DMS79 treated with DMSO at 0.1 percent for 48 hours (cell line): ENCODE measurements around the gene ACACA.
A peak's percentile ranks its signal among the peaks of the same experiment; 100 is the strongest.

Experiments used
- DNase-seq: peaks from one replicate; lab custom pipeline; 2025; lab: John Stamatoyannopoulos, UW

The ACACA gene

GRCh38 chr17:37067555-37068111 lies 339.0 kb downstream of the ACACA start:
- peak; percentile 25 for DNase-seq

DNA sequence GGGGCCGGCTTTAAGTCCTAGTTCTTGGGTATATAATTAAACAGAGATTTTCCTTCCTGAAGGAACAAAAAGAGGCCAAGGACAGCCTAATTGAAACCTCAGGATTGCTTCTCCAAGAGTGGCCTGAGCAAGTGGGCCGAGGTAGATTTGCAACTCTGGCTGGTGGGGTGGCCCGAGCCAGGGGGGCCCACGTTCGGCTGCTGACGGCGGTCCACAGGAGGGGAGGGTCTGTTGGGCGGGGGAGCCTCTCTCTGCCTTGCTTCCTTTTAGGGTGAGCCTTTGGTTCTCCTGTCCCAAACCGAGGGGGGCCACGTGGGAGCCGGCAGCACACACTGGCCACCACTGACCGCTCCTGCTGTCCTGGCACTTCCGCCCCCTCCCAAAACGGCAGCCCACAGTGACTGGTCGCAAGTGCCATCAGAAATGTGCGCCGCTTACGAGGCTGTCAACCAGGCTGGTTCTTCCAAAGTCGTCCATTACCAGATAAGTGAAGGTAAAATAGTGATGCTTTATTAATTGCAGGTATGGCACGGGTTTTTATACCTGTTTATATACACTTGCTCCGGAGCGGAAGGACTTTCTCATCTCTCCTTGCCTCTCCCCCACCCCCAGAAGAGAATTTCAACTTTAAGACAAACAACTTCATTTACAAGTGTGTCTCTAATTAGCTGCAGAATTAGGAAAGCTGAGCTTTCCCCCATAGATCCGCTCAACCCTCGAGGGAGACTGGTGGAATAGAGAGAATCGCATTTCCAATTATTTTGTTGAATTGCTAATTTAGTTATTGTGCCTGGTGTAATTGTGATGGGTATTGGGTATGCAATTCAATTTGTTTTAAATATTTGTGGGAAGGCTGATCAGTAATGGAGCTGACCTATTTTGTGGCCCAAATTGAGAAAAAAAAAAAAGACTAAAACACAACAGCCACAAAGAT lies 340.0 kb downstream of the ACACA start:
- DNase-seq = no peak

GRCh38 chr17:37065486-37066321 lies 340.9 kb downstream of the ACACA start:
- DNase-seq = no peak

- DNase-seq = no peak
These were observed 341.7 kb downstream of the ACACA start for GRCh38 chr17:37064956-37065355.

DNA sequence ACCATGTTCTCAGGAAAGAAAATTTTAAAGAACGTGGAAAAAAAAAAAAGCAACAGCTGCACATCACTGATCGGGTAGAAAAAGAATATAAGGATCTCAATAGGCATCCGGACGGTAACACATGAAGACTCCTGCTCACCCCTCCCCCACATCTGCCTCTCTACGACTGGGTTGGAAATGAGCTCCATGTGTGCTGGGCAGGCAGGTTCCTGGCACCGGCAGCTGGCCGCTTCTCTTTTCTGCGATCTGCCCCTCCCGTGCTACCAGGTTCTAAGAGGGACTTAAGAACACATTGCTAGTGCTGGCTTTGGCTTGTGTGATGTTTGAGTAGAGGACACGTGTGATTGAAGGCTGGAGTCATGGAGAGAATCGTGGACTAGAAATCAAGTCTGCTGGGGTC lies 342.4 kb downstream of the ACACA start:
- DNase-seq = no peak

GRCh38 chr17:37062021-37062420 lies 344.6 kb downstream of the ACACA start:
- DNase-seq = no peak

- no peak for DNase-seq
These were observed 345.7 kb downstream of the ACACA start for GRCh38 chr17:37060928-37061327.

GRCh38 chr17:37060094-37060493 lies 346.5 kb downstream of the ACACA start:
- DNase-seq = no peak

DNA sequence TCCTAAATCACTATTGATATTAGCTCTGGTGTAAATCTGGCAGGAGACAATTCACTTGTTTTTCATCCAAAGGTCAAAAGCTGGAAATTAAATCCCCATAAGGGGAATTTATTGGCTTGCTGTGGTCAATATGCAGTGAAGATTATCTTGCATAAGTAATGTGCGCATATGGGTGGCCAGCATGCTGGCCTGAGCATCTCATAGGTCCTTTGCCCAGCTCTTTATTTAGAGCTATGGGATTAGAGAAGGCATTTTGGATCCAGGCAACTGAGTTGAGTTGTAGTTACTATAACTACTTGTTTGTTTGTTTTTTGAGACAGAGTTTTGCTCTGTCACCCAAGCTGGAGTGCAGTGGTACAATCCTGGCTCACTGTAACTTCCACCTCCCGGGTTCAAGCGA lies 347.1 kb downstream of the ACACA start:
- DNase-seq = no peak

DNA sequence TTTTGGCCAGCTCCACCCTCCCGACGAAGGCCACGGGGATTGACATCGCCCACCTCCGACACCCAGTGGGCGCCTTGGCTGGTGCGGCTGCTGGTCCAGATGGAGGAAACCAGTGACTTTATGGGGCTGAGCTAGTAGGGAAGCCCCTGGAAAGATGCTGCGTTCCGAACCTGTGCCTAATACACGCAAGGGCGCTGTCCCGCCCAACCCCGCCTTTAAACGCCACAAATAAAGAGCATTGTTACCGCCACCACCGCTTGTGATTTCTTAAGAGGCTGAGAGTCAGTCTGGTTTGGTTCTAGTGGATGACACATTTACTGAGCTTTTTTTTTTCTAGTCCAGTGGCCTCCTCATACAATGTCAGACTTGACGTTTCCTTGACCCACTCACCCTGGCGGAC lies 350.0 kb downstream of the ACACA start:
- DNase-seq = no peak

DNA sequence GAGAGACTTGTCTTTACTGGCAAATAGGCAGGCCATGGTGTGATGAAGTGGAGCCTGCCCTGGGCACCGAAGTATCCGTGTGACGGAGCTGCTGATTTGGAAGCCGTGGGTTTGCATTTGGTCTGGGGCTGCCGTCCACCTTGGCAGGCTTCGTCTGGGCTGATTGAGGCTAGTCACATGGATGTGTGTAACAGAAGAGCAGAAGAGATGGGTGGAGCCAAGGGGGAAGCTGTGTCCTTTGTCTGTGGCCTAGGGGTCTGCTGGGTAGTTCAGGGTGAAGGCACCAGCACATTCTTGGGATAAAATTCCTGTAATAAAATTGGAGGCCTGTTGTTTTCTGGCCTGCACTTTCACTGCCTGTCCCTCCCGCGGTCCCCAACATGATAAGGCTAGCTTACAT lies 351.7 kb downstream of the ACACA start:
- DNase-seq = no peak

DNA sequence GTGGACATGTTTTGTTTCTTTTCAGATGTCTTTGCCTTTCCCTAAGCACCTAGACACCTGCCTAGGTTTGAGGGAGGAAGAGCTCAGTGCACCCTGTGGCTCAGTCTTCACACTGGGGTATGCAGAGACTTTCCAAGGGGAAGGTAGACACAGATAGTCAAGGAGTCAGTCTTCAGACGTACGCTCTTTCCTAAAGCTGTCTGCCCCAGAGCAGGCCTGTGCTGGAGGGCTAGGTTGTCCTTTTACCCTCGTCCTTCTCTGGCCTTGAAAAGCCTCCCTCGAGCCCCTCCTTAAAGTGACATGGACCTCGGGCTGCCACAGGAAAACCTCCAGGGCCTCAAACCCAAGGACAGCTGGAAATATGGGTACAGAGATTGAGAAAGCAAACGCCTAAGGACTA lies 354.2 kb downstream of the ACACA start:
- DNase-seq = no peak

DNA sequence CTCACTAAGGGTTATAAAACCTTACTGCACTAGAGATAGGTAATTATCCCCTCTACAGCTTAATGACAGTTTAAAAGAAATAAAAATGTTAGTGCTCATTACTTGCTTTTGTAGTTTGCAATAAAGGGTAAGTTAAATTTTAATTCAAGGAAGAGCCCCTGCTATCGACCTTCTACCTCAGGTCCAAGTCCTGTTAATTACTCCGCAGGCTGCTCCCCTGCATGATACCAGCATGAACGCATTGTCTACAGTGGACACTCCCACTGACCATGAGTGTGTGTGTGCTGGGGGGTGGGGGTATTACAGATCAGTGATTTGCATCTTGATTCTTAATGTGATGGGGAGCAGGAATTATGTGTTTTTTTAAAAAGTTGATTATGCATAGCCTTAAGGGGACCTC lies 354.8 kb downstream of the ACACA start:
- no peak for DNase-seq

- DNase-seq = no peak
These were observed 355.3 kb downstream of the ACACA start for GRCh38 chr17:37051381-37051780.

DNA sequence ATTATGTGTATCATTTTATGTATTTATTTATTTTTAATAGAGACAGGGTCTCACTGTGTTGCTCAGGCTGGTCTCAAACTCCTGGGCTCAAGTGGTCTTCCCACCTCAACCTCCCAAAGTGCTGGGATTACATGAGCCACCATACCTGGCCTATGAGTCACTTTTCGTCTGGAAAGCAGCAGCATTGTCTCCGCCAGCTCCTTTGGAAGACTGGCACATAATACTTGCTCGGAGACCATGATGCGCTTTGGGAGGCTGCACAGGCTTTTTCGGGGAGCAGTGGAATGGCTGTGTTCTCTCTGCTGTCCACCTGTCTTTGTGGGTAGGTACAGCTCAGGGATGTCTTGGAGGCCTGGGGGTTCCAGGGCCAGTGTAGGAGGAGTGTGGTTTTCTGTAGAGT lies 355.7 kb downstream of the ACACA start:
- DNase-seq = no peak

GRCh38 chr17:37048811-37049210 lies 357.8 kb downstream of the ACACA start:
- DNase-seq = no peak

- DNase-seq = peak; percentile 71
These were observed 359.0 kb downstream of the ACACA start for GRCh38 chr17:37047631-37048104.

DNA sequence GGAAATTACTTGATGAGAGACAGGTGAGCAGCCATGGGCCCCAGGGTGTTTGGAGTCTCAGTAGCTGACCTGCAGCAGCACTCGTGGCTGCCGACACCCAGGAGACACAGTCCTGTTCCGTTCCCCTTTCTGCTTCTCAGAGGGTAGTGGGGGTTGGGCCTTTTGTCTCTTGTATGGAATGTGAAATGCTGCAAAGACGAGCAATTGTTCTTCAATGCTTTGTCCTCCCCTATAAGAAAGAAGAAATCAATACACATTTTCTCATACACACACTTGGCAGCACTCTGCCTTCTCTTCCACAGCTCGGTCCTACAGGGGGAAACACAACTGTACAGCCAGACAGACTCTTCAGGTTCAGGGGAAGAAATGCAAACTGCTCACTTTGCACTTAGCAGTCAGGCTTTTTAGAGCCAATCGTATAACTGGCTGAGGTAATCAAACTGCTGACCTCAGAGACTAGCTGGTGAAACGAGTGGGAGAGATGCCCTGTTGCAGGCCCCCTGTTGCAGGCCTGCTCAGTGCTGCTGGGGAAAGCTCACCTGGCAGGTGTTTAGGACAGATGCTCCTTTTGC lies 361.2 kb downstream of the ACACA start:
- no peak for DNase-seq

GRCh38 chr17:37043201-37043600 lies 363.4 kb downstream of the ACACA start:
- DNase-seq = no peak

GRCh38 chr17:37041932-37042331 lies 364.7 kb downstream of the ACACA start:
- DNase-seq = no peak

GRCh38 chr17:37039269-37039668 lies 367.4 kb downstream of the ACACA start:
- no peak for DNase-seq

DNA sequence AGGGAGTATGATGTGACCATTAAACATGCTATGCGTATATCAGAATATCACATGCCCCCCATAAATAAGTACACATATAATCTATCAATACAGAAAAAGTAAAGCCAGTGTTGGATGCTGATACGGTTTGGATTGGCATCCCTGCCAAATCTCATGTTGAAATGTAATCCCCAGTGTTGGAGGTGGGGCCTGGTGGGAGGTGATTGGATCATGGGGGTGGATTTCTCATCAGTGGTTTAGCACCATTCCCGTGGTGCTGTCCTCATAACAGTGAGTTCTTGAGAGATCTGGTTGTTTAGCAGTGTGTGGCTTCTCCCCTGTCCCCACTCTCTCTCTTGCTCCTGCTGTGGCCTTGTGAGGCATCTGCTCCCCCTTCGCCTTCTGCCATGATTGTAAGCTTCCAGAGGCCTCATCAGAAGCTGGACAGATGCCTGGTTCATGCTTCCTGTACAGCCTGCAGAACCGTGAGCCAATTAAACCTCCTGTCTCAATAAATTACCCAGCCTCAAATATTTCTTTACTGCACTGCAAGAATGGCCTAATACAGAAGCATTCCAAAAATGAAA lies 369.0 kb downstream of the ACACA start:
- DNase-seq = no peak
